Activated CD4-positive, CD25-positive, alpha-beta regulatory T cell (primary cell): Measurements from ENCODE around the gene PITHD1.
"Not testable (repeated sequence)": the region's sequence is repeated elsewhere in the genome, so short reads cannot be mapped to it uniquely, and the experiment has no call there.

Experiments used
- DNase-seq, 4 experiments: peaks; one replicate each; lab custom pipeline; 2025; lab: John Stamatoyannopoulos, UW

Gene PITHD1

GRCh38 chr1:23799255-23799569 lies 21.0 kb downstream of the PITHD1 start:
- DNase-seq: no peak

GRCh38 chr1:23799570-23800399 lies 21.6 kb downstream of the PITHD1 start:
- no peak for DNase-seq

GRCh38 chr1:23800400-23801337 lies 22.5 kb downstream of the PITHD1 start, which contains the start of gene GALE:
TSS of gene GALE (minus strand) at chr1:23800754. CDS start at chr1:23799007, 1,747 bp downstream.
- peak; percentile 93 to 96 (median 96) for DNase-seq

- no peak for DNase-seq
Observed at GRCh38 chr1:23801338-23801748, 23.1 kb downstream of the PITHD1 start.

- DNase-seq: no peak
Observed at GRCh38 chr1:23801876-23802275, 23.7 kb downstream of the PITHD1 start.

- DNase-seq: not testable (repeated sequence)
Observed at GRCh38 chr1:23802809-23803342, 24.7 kb downstream of the PITHD1 start.

GRCh38 chr1:23803674-23804073 lies 25.5 kb downstream of the PITHD1 start:
- no peak for DNase-seq

GRCh38 chr1:23804183-23804835 lies 26.1 kb downstream of the PITHD1 start:
- no peak for DNase-seq

GRCh38 chr1:23805025-23805424 lies 26.8 kb downstream of the PITHD1 start:
- DNase-seq: no peak

- DNase-seq: no peak
Observed at GRCh38 chr1:23806280-23806679, 28.1 kb downstream of the PITHD1 start.

- DNase-seq: no peak
Observed at GRCh38 chr1:23807453-23807852, 29.2 kb downstream of the PITHD1 start.

GRCh38 chr1:23809751-23810171 lies 31.5 kb downstream of the PITHD1 start:
- peak; percentile 48 to 75 (median 62) for DNase-seq

GRCh38 chr1:23810818-23811540 lies 32.8 kb downstream of the PITHD1 start:
- DNase-seq: peak in 2 of 4 experiments; percentile 16 to 37

GRCh38 chr1:23814016-23814415 lies 35.8 kb downstream of the PITHD1 start:
- DNase-seq: no peak

GRCh38 chr1:23816361-23816760 lies 38.1 kb downstream of the PITHD1 start:
- DNase-seq: no peak

GRCh38 chr1:23816906-23817305 lies 38.7 kb downstream of the PITHD1 start:
- no peak for DNase-seq

- no peak for DNase-seq
Observed at GRCh38 chr1:23817633-23818032, 39.4 kb downstream of the PITHD1 start.

- DNase-seq: no peak
Observed at GRCh38 chr1:23823767-23824166, 45.5 kb downstream of the PITHD1 start.

- no peak for DNase-seq
Observed at GRCh38 chr1:23824711-23825075, 46.5 kb downstream of the PITHD1 start.

GRCh38 chr1:23825076-23825761 lies 47.0 kb downstream of the PITHD1 start, which contains the start of gene HMGCL:
TSS of gene HMGCL (minus strand) at chr1:23825429. CDS start at chr1:23825415, 14 bp downstream.
- peak; percentile 72 to 88 (median 78) for DNase-seq
